ENCODE results near the gene TBX1.

The TBX1 gene

GRCh38 chr22:19803736-19804267 is 43.2 kb downstream of the TBX1 start:
- no peaks in the 10 kb centered on the region for H3K27me3 ChIP-seq (ENCODE audit: insufficient read depth, low read depth, severe bottlenecking)
- H3K27ac ChIP-seq = no peak overlapping the region
- no peak for TF ChIP-seq CTCF (IDR thresholded peaks at IDR 0.05; ENCODE audit: low read depth, low read length)
- H3K9me3 ChIP-seq (ENCODE audit: severe bottlenecking) = no peaks in the 10 kb centered on the region
- H3K4me3 ChIP-seq (ENCODE audit: low read depth, low read length) = no peak overlapping the region
- no peak for DNase-seq
- no peaks in the 10 kb centered on the region for H3K36me3 ChIP-seq

GRCh38 chr22:19805821-19806212 is 45.2 kb downstream of the TBX1 start:
- H3K27ac ChIP-seq = peak overlapping the region; percentile 68
- peak; percentile 6 for DNase-seq
- H3K36me3 ChIP-seq = no peaks in the 10 kb centered on the region
- no peaks in the 10 kb centered on the region for H3K27me3 ChIP-seq (ENCODE audit: insufficient read depth, low read depth, severe bottlenecking)
- no peaks in the 10 kb centered on the region for H3K9me3 ChIP-seq (ENCODE audit: severe bottlenecking)
- no peak overlapping the region for H3K4me3 ChIP-seq (ENCODE audit: low read depth, low read length)
- no peak for TF ChIP-seq CTCF (IDR thresholded peaks at IDR 0.05; ENCODE audit: low read depth, low read length)

- peak; percentile 80 for DNase-seq
- no peak for TF ChIP-seq CTCF (IDR thresholded peaks at IDR 0.05; ENCODE audit: low read depth, low read length)
- H3K9me3 ChIP-seq (ENCODE audit: severe bottlenecking) = no peaks in the 10 kb centered on the region
- H3K36me3 ChIP-seq = no peaks in the 10 kb centered on the region
- peak overlapping the region; percentile 68 for H3K27ac ChIP-seq
- no peaks in the 10 kb centered on the region for H3K27me3 ChIP-seq (ENCODE audit: insufficient read depth, low read depth, severe bottlenecking)
- H3K4me3 ChIP-seq (ENCODE audit: low read depth, low read length) = peak overlapping the region; percentile 33
These were observed 45.9 kb downstream of the TBX1 start for GRCh38 chr22:19806213-19807160.

GRCh38 chr22:19807161-19807913 is 46.8 kb downstream of the TBX1 start:
- no peak for DNase-seq
- TF ChIP-seq CTCF (IDR thresholded peaks at IDR 0.05; ENCODE audit: low read depth, low read length) = no peak
- H3K9me3 ChIP-seq (ENCODE audit: severe bottlenecking) = no peaks in the 10 kb centered on the region
- H3K27me3 ChIP-seq (ENCODE audit: insufficient read depth, low read depth, severe bottlenecking) = no peaks in the 10 kb centered on the region
- H3K27ac ChIP-seq = peak overlapping the region; percentile 68
- no peaks in the 10 kb centered on the region for H3K36me3 ChIP-seq
- H3K4me3 ChIP-seq (ENCODE audit: low read depth, low read length) = no peak overlapping the region

- Histone ChIP-seq H3K36me3 (no peaks in the 10 kb centered on the region), H3K27ac (peak overlapping the region; percentile 68)
- DNase-seq = peak; percentile 48
These were observed 47.6 kb downstream of the TBX1 start for GRCh38 chr22:19807914-19808872.

More at GRCh38 chr22:19807914-19808872, 47.6 kb downstream of the TBX1 start:
- Histone ChIP-seq H3K4me3 (ENCODE audit: low read depth, low read length) (no peak overlapping the region), H3K27me3 (ENCODE audit: insufficient read depth, low read depth, severe bottlenecking) (no peaks in the 10 kb centered on the region), H3K9me3 (ENCODE audit: severe bottlenecking) (no peaks in the 10 kb centered on the region)
- no peak for TF ChIP-seq CTCF (IDR thresholded peaks at IDR 0.05; ENCODE audit: low read depth, low read length)

All from WERI-Rb-1 (cell line).